ENCODE results near the gene GNG7. TPM values are rescaled to one million over a fixed set of nuclear protein-coding genes. Genes with fewer than 3 reads are reported as not detected.

Gene GNG7
- total and polyA plus RNA-seq, 10 of the 15 experiments (the other 5 are each of a cell fraction or from before 2014, with no cell fraction given): 1.9 to 13.6 (median 6.5) TPM

- TF ChIP-seq PAX5 (IDR thresholded peaks at IDR 0.05; ENCODE audit: borderline replicate concordance, low read depth, low read length) (0 out of 2 replicates have a peak, but pooled peaks have one; percentile 20), BRCA1 (IDR thresholded peaks at IDR 0.05; ENCODE audit: low read depth, low read length) (no peak), MXI1 (IDR thresholded peaks at IDR 0.05; ENCODE audit: low read depth, low read length) (no peak), ZNF274 (IDR thresholded peaks at IDR 0.05; ENCODE audit: insufficient read depth, insufficient read length) (no peak), TCF3 (IDR thresholded peaks at IDR 0.05; ENCODE audit: borderline replicate concordance, insufficient read depth, low read depth, low read length) (no peak), NRF1 (conservative IDR thresholded peaks at IDR 0.05; ENCODE audit: low read depth, low read length) (no peak), JUNB (IDR thresholded peaks at IDR 0.05) (no peak), SIN3A (IDR thresholded peaks at IDR 0.05; ENCODE audit: low read depth, low read length) (no peak), IKZF1 (conservative IDR thresholded peaks at IDR 0.05) (peak; percentile 57; the same call in 1 of the 2 replicates), NR2F1 (conservative IDR thresholded peaks at IDR 0.05) (0 out of 2 replicates have a peak, but pooled peaks have one; percentile 19), EGR1 (IDR thresholded peaks at IDR 0.05; ENCODE audit: borderline replicate concordance in 1 of 2, low read depth in 2 of 2, low read length in 2 of 2) (peak in 1 of 2 experiments; percentile 83; a peak in 2 of 3 replicates), RB1 (IDR thresholded peaks at IDR 0.05; ENCODE audit: borderline replicate concordance) (no peak), NKRF (conservative IDR thresholded peaks at IDR 0.05) (no peak), MLLT1 (IDR thresholded peaks at IDR 0.05) (no peak), YBX1 (IDR thresholded peaks at IDR 0.05) (no peak)
These were observed 83.9 kb downstream of the GNG7 start (continued) for GRCh38 chr19:2618611-2619010.

Measured in GM12878 (cell line).